HG02798 (cell line): Measurements from ENCODE around the gene GLRX.

Source experiments
- ATAC-seq: cut with Tn5 transposase; IDR thresholded peaks from one replicate; pipeline ENCODE4 v1.9.1; 2021; ENCODE audit warnings: mild to moderate bottlenecking; ENCODE audit not compliant: unreplicated experiment, poor library complexity

GLRX gene

GRCh38 chr5:95786821-95787418 is 35.6 kb downstream of the GLRX start:
- ATAC-seq: no peak

GRCh38 chr5:95784514-95785302 is 37.8 kb downstream of the GLRX start:
- no peak for ATAC-seq

- no peak for ATAC-seq
These were observed 38.9 kb downstream of the GLRX start for GRCh38 chr5:95783661-95784060.

- no peak for ATAC-seq
These were observed 40.3 kb downstream of the GLRX start for GRCh38 chr5:95782181-95782580.

GRCh38 chr5:95781101-95781583 is 41.4 kb downstream of the GLRX start:
- ATAC-seq: peak; percentile 95

- ATAC-seq: no peak
These were observed 41.9 kb downstream of the GLRX start for GRCh38 chr5:95780597-95780996.

GRCh38 chr5:95779611-95780010 is 42.9 kb downstream of the GLRX start:
- no peak for ATAC-seq

- ATAC-seq: no peak
These were observed 43.7 kb downstream of the GLRX start for GRCh38 chr5:95778713-95779436.

- ATAC-seq: no peak
These were observed 45.1 kb downstream of the GLRX start for GRCh38 chr5:95777441-95777840.

- no peak for ATAC-seq
These were observed 49.0 kb downstream of the GLRX start for GRCh38 chr5:95773335-95774059.

GRCh38 chr5:95771892-95772291 is 50.6 kb downstream of the GLRX start:
- ATAC-seq: no peak

GRCh38 chr5:95770830-95771708 is 51.5 kb downstream of the GLRX start:
- ATAC-seq: no peak

GRCh38 chr5:95768731-95769130 is 53.8 kb downstream of the GLRX start:
- ATAC-seq: no peak

- no peak for ATAC-seq
These were observed 58.6 kb downstream of the GLRX start for GRCh38 chr5:95763941-95764340.
